ENCODE results near the gene NLGN1. TPM values are rescaled to one million over a fixed set of nuclear protein-coding genes. Genes with fewer than 3 reads are reported as not detected.

NLGN1 gene
- total RNA-seq, 1 donor from 2014 or later = 50.2 TPM

DNA sequence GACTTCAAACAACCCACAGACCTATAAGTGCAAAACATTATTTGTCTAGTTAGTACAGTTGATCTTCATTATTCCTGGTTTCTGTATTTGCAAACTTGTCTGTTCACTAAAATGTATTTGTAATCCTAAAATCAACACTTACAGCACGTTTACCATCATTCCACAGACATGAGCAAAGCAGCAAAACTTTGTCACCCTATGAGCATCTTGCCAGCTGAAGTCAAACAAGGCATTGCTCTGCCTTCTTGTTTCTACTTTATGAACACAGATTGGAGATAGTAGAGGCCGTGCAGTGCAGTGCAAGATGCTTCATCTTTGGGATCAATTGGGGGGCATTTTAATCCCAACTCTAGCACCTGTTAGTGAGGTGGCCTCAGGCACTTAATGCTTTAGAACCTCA, 202.1 kb downstream of the NLGN1 start:
- no peaks in the 10 kb centered on the region for H3K36me3 Mint-ChIP-seq (ENCODE audit: unreplicated experiment)
- TF ChIP-seq, protein P1, sequence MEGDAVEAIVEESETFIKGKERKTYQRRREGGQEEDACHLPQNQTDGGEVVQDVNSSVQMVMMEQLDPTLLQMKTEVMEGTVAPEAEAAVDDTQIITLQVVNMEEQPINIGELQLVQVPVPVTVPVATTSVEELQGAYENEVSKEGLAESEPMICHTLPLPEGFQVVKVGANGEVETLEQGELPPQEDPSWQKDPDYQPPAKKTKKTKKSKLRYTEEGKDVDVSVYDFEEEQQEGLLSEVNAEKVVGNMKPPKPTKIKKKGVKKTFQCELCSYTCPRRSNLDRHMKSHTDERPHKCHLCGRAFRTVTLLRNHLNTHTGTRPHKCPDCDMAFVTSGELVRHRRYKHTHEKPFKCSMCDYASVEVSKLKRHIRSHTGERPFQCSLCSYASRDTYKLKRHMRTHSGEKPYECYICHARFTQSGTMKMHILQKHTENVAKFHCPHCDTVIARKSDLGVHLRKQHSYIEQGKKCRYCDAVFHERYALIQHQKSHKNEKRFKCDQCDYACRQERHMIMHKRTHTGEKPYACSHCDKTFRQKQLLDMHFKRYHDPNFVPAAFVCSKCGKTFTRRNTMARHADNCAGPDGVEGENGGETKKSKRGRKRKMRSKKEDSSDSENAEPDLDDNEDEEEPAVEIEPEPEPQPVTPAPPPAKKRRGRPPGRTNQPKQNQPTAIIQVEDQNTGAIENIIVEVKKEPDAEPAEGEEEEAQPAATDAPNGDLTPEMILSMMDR (IDR thresholded peaks at IDR 0.05; ENCODE audit: partially characterized antibody, unreplicated experiment) = no peak

DNA sequence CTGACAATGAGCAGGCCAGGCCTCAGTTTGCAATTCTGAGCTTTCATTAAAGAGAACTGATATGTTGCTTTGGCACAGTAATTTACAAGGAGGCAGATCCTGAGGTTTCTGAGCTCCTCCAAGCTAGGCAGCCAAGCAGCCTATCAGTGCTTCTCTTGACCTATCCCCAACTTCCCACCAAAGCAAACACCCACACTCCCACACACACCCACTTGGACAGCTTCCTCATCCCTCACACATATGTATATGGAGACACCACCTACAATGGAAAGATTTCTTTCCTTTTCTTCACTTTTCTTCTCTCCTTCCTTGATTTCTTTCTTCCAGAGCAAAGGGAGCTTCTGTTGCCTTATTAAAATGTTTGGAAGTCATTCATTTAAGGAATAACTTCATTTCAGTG, 217.0 kb downstream of the NLGN1 start:
- Mint-ChIP-seq H3K27ac (ENCODE audit: unreplicated experiment) (no peak overlapping the region), H3K9me3 (ENCODE audit: unreplicated experiment) (peaks cover 3% of the 10 kb centered on the region), H3K36me3 (ENCODE audit: unreplicated experiment) (peaks cover 9% of the 10 kb centered on the region), H3K27me3 (ENCODE audit: unreplicated experiment) (peaks cover 2% of the 10 kb centered on the region), H3K4me1 (ENCODE audit: low read depth, unreplicated experiment) (peaks cover 6% of the 10 kb centered on the region), H3K4me3 (ENCODE audit: unreplicated experiment) (no peak overlapping the region)
- no peak for DNase-seq
- TF ChIP-seq, protein P1 (IDR thresholded peaks at IDR 0.05; ENCODE audit: partially characterized antibody, unreplicated experiment) = no peak

More for the DNA sequence above, 202.1 kb downstream of the NLGN1 start:
- H3K27ac Mint-ChIP-seq (ENCODE audit: unreplicated experiment) = no peak overlapping the region
- no peaks in the 10 kb centered on the region for H3K4me1 Mint-ChIP-seq (ENCODE audit: low read depth, unreplicated experiment)
- no peak for DNase-seq
- no peaks in the 10 kb centered on the region for H3K27me3 Mint-ChIP-seq (ENCODE audit: unreplicated experiment)
- no peaks in the 10 kb centered on the region for H3K9me3 Mint-ChIP-seq (ENCODE audit: unreplicated experiment)
- no peak overlapping the region for H3K4me3 Mint-ChIP-seq (ENCODE audit: unreplicated experiment)

GRCh38 chr3:173615661-173616060, 218.1 kb downstream of the NLGN1 start:
- peaks cover 9% of the 10 kb centered on the region for H3K36me3 Mint-ChIP-seq (ENCODE audit: unreplicated experiment)
- no peaks in the 10 kb centered on the region for H3K9me3 Mint-ChIP-seq (ENCODE audit: unreplicated experiment)
- H3K27ac Mint-ChIP-seq (ENCODE audit: unreplicated experiment) = no peak overlapping the region
- DNase-seq = no peak
- TF ChIP-seq, protein P1 (IDR thresholded peaks at IDR 0.05; ENCODE audit: partially characterized antibody, unreplicated experiment) = no peak
- H3K27me3 Mint-ChIP-seq (ENCODE audit: unreplicated experiment) = peaks cover 2% of the 10 kb centered on the region
- H3K4me3 Mint-ChIP-seq (ENCODE audit: unreplicated experiment) = no peak overlapping the region
- peaks cover 6% of the 10 kb centered on the region for H3K4me1 Mint-ChIP-seq (ENCODE audit: low read depth, unreplicated experiment)

GRCh38 chr3:173617490-173617889, 219.9 kb downstream of the NLGN1 start:
- no peak for DNase-seq
- TF ChIP-seq, protein P1 (IDR thresholded peaks at IDR 0.05; ENCODE audit: partially characterized antibody, unreplicated experiment) = no peak
- H3K4me1 Mint-ChIP-seq (ENCODE audit: low read depth, unreplicated experiment) = peaks cover 13% of the 10 kb centered on the region

GRCh38 chr3:173618148-173618547, 220.6 kb downstream of the NLGN1 start:
- Mint-ChIP-seq H3K27ac (ENCODE audit: unreplicated experiment) (no peak overlapping the region), H3K36me3 (ENCODE audit: unreplicated experiment) (peaks cover 9% of the 10 kb centered on the region)
- TF ChIP-seq, protein P1 (IDR thresholded peaks at IDR 0.05; ENCODE audit: partially characterized antibody, unreplicated experiment) = no peak

More at GRCh38 chr3:173617490-173617889, 219.9 kb downstream of the NLGN1 start:
- H3K9me3 Mint-ChIP-seq (ENCODE audit: unreplicated experiment) = no peaks in the 10 kb centered on the region
- H3K4me3 Mint-ChIP-seq (ENCODE audit: unreplicated experiment) = no peak overlapping the region
- no peak overlapping the region for H3K27ac Mint-ChIP-seq (ENCODE audit: unreplicated experiment)
- H3K27me3 Mint-ChIP-seq (ENCODE audit: unreplicated experiment) = peaks cover 2% of the 10 kb centered on the region
- H3K36me3 Mint-ChIP-seq (ENCODE audit: unreplicated experiment) = peaks cover 9% of the 10 kb centered on the region

More at GRCh38 chr3:173618148-173618547, 220.6 kb downstream of the NLGN1 start:
- no peak for DNase-seq
- H3K4me1 Mint-ChIP-seq (ENCODE audit: low read depth, unreplicated experiment) = peaks cover 13% of the 10 kb centered on the region
- peaks cover 2% of the 10 kb centered on the region for H3K27me3 Mint-ChIP-seq (ENCODE audit: unreplicated experiment)
- H3K9me3 Mint-ChIP-seq (ENCODE audit: unreplicated experiment) = no peaks in the 10 kb centered on the region
- no peak overlapping the region for H3K4me3 Mint-ChIP-seq (ENCODE audit: unreplicated experiment)
